Activated T-helper 1 cell treated with anti-CD3 and anti-CD28 coated beads, Interleukin-12 subunit alpha, Interleukin-12 subunit beta, Interleukin-2, Interleukin-4 antibody, amounts not matched to agents 30 ng/mL and 10 ng/mL and 1 ng/mL, durations not matched to agents 14 hours and 24 hours and 36 hours (primary cell): Measurements from ENCODE around the gene DAB1. TPM values are rescaled to one million over a fixed set of nuclear protein-coding genes. Genes with fewer than 3 reads are reported as not detected.

ENCODE experiments used
- DNase-seq: peaks from one replicate; pipeline ENCODE4 v3.0.0; 2021; ENCODE audit warnings: low spot score
- H3K27ac Mint-ChIP-seq: one replicate; pipeline ENCODE4 v1.8.0; 2021; ENCODE audit warnings: mild to moderate bottlenecking, mixed read lengths
- H3K27me3 Mint-ChIP-seq: one replicate; pipeline ENCODE4 v1.8.0; 2022; ENCODE audit warnings: mild to moderate bottlenecking, moderate library complexity, mixed read lengths; ENCODE audit not compliant: insufficient read depth
- H3K36me3 Mint-ChIP-seq: one replicate; pipeline ENCODE4 v1.8.0; 2021; ENCODE audit warnings: low read depth, mixed read lengths
- H3K4me1 Mint-ChIP-seq: one replicate; pipeline ENCODE4 v1.8.0; 2021; ENCODE audit warnings: low read depth, mixed read lengths
- H3K4me3 Mint-ChIP-seq: one replicate; pipeline ENCODE4 v1.8.0; 2021; ENCODE audit warnings: mild to moderate bottlenecking, moderate library complexity, mixed read lengths
- H3K9me3 Mint-ChIP-seq: one replicate; pipeline ENCODE4 v1.8.0; 2021; ENCODE audit warnings: mixed read lengths
- intact Hi-C: fragments of 100-400 bp; cut with micrococcal nuclease; formaldehyde crosslinking; loops from one replicate; pipeline ENCODE4 v1.15.1; 2024
- total RNA-seq: library from RNA; stranded (reverse); gene quantifications from 2 replicates; pipeline ENCODE4 v1.2.3, GENCODE V29; 2022

The DAB1 gene
- total RNA-seq, 1 donor from 2014 or later: not detected

- Mint-ChIP-seq H3K4me3 (no peak overlapping the region), H3K27ac (no peak overlapping the region), H3K9me3 (no peaks in the 10 kb centered on the region), H3K4me1 (no peaks in the 10 kb centered on the region), H3K36me3 (no peaks in the 10 kb centered on the region), H3K27me3 (peaks cover 2% of the 10 kb centered on the region)
- intact Hi-C loops: no loop called here
- DNase-seq: no peak
Measured at GRCh38 chr1:57116871-57117270, 307.0 kb downstream of the DAB1 start.

- H3K36me3 Mint-ChIP-seq: no peaks in the 10 kb centered on the region
- no peak for DNase-seq
- intact Hi-C loops: no loop called here
- H3K9me3 Mint-ChIP-seq: no peaks in the 10 kb centered on the region
- no peak overlapping the region for H3K27ac Mint-ChIP-seq
- H3K4me1 Mint-ChIP-seq: no peaks in the 10 kb centered on the region
- no peaks in the 10 kb centered on the region for H3K27me3 Mint-ChIP-seq
- no peak overlapping the region for H3K4me3 Mint-ChIP-seq
Measured at GRCh38 chr1:57115030-57115614, 308.7 kb downstream of the DAB1 start.

- no peaks in the 10 kb centered on the region for H3K4me1 Mint-ChIP-seq
- H3K4me3 Mint-ChIP-seq: no peak overlapping the region
- H3K9me3 Mint-ChIP-seq: no peaks in the 10 kb centered on the region
- H3K27ac Mint-ChIP-seq: no peak overlapping the region
- no peak for DNase-seq
- H3K36me3 Mint-ChIP-seq: no peaks in the 10 kb centered on the region
- intact Hi-C loops: no loop called here
- no peaks in the 10 kb centered on the region for H3K27me3 Mint-ChIP-seq
Measured at GRCh38 chr1:57112148-57112547, 311.7 kb downstream of the DAB1 start.

GRCh38 chr1:57111175-57111574 is 312.7 kb downstream of the DAB1 start:
- no peak for DNase-seq
- H3K27me3 Mint-ChIP-seq: no peaks in the 10 kb centered on the region
- no peaks in the 10 kb centered on the region for H3K36me3 Mint-ChIP-seq
- no peak overlapping the region for H3K27ac Mint-ChIP-seq
- H3K9me3 Mint-ChIP-seq: no peaks in the 10 kb centered on the region
- no peak overlapping the region for H3K4me3 Mint-ChIP-seq
- no peaks in the 10 kb centered on the region for H3K4me1 Mint-ChIP-seq
- intact Hi-C loops: no loop called here

GRCh38 chr1:57109883-57110282 is 314.0 kb downstream of the DAB1 start:
- no peaks in the 10 kb centered on the region for H3K27me3 Mint-ChIP-seq
- intact Hi-C loops: no loop called here
- no peaks in the 10 kb centered on the region for H3K4me1 Mint-ChIP-seq
- no peak overlapping the region for H3K27ac Mint-ChIP-seq
- no peaks in the 10 kb centered on the region for H3K9me3 Mint-ChIP-seq
- no peak overlapping the region for H3K4me3 Mint-ChIP-seq
- H3K36me3 Mint-ChIP-seq: no peaks in the 10 kb centered on the region
- no peak for DNase-seq

GRCh38 chr1:57109247-57109646 is 314.6 kb downstream of the DAB1 start:
- H3K27ac Mint-ChIP-seq: no peak overlapping the region
- H3K4me3 Mint-ChIP-seq: no peak overlapping the region
- intact Hi-C loops: no loop called here
- no peaks in the 10 kb centered on the region for H3K9me3 Mint-ChIP-seq
- no peak for DNase-seq
- H3K36me3 Mint-ChIP-seq: no peaks in the 10 kb centered on the region
- no peaks in the 10 kb centered on the region for H3K27me3 Mint-ChIP-seq
- no peaks in the 10 kb centered on the region for H3K4me1 Mint-ChIP-seq

GRCh38 chr1:57106296-57106695 is 317.6 kb downstream of the DAB1 start:
- no peak for DNase-seq
- intact Hi-C loops: no loop called here
- no peaks in the 10 kb centered on the region for H3K36me3 Mint-ChIP-seq
- no peak overlapping the region for H3K4me3 Mint-ChIP-seq
- H3K4me1 Mint-ChIP-seq: no peaks in the 10 kb centered on the region
- H3K27me3 Mint-ChIP-seq: no peaks in the 10 kb centered on the region
- no peak overlapping the region for H3K27ac Mint-ChIP-seq
- no peaks in the 10 kb centered on the region for H3K9me3 Mint-ChIP-seq

GRCh38 chr1:57102561-57103326 is 321.1 kb downstream of the DAB1 start:
- H3K4me3 Mint-ChIP-seq: no peak overlapping the region
- H3K36me3 Mint-ChIP-seq: no peaks in the 10 kb centered on the region
- no peaks in the 10 kb centered on the region for H3K9me3 Mint-ChIP-seq
- H3K27me3 Mint-ChIP-seq: no peaks in the 10 kb centered on the region
- no peak overlapping the region for H3K27ac Mint-ChIP-seq
- intact Hi-C loops: no loop called here
- H3K4me1 Mint-ChIP-seq: no peaks in the 10 kb centered on the region
- DNase-seq: no peak

- intact Hi-C loops: no loop called here
- no peaks in the 10 kb centered on the region for H3K36me3 Mint-ChIP-seq
- no peaks in the 10 kb centered on the region for H3K9me3 Mint-ChIP-seq
- no peak overlapping the region for H3K27ac Mint-ChIP-seq
- DNase-seq: no peak
- no peak overlapping the region for H3K4me3 Mint-ChIP-seq
- H3K4me1 Mint-ChIP-seq: no peaks in the 10 kb centered on the region
- no peaks in the 10 kb centered on the region for H3K27me3 Mint-ChIP-seq
Measured at GRCh38 chr1:57101209-57101608, 322.7 kb downstream of the DAB1 start.

GRCh38 chr1:57094749-57095148 is 329.1 kb downstream of the DAB1 start:
- no peak overlapping the region for H3K4me3 Mint-ChIP-seq
- no peaks in the 10 kb centered on the region for H3K9me3 Mint-ChIP-seq
- H3K36me3 Mint-ChIP-seq: no peaks in the 10 kb centered on the region
- no peaks in the 10 kb centered on the region for H3K4me1 Mint-ChIP-seq
- intact Hi-C loops: no loop called here
- no peaks in the 10 kb centered on the region for H3K27me3 Mint-ChIP-seq
- DNase-seq: no peak
- no peak overlapping the region for H3K27ac Mint-ChIP-seq

- no peak for DNase-seq
- no peaks in the 10 kb centered on the region for H3K4me1 Mint-ChIP-seq
- H3K27me3 Mint-ChIP-seq: no peaks in the 10 kb centered on the region
- intact Hi-C loops: no loop called here
- no peak overlapping the region for H3K27ac Mint-ChIP-seq
- no peaks in the 10 kb centered on the region for H3K36me3 Mint-ChIP-seq
- H3K9me3 Mint-ChIP-seq: no peaks in the 10 kb centered on the region
- no peak overlapping the region for H3K4me3 Mint-ChIP-seq
Measured at GRCh38 chr1:57093122-57093521, 330.7 kb downstream of the DAB1 start.

- Mint-ChIP-seq H3K36me3 (no peaks in the 10 kb centered on the region), H3K4me3 (no peak overlapping the region), H3K27ac (no peak overlapping the region), H3K9me3 (no peaks in the 10 kb centered on the region), H3K27me3 (no peaks in the 10 kb centered on the region), H3K4me1 (no peaks in the 10 kb centered on the region)
- DNase-seq: no peak
- intact Hi-C loops: no loop called here
Measured at GRCh38 chr1:57091642-57092041, 332.2 kb downstream of the DAB1 start.

GRCh38 chr1:57089855-57090254 is 334.0 kb downstream of the DAB1 start:
- H3K27me3 Mint-ChIP-seq: peaks cover 3% of the 10 kb centered on the region
- H3K9me3 Mint-ChIP-seq: no peaks in the 10 kb centered on the region
- H3K4me3 Mint-ChIP-seq: no peak overlapping the region

GRCh38 chr1:57089221-57089620 is 334.6 kb downstream of the DAB1 start:
- Mint-ChIP-seq H3K27ac (no peak overlapping the region), H3K36me3 (no peaks in the 10 kb centered on the region), H3K4me3 (no peak overlapping the region), H3K9me3 (no peaks in the 10 kb centered on the region), H3K27me3 (peaks cover 3% of the 10 kb centered on the region), H3K4me1 (no peaks in the 10 kb centered on the region)
- intact Hi-C loops: no loop called here
- no peak for DNase-seq

More at GRCh38 chr1:57089855-57090254, 334.0 kb downstream of the DAB1 start:
- no peaks in the 10 kb centered on the region for H3K4me1 Mint-ChIP-seq
- intact Hi-C loops: no loop called here
- H3K27ac Mint-ChIP-seq: no peak overlapping the region
- no peaks in the 10 kb centered on the region for H3K36me3 Mint-ChIP-seq
- no peak for DNase-seq
